ENCODE measurements around the gene SETBP1. TPM values are rescaled to one million over a fixed set of nuclear protein-coding genes. Genes with fewer than 3 reads are reported as not detected.

The SETBP1 gene
- total RNA-seq, 1 donor from 2014 or later = 12.4 TPM

GRCh38 chr18:44686156-44686555 lies 5.5 kb downstream of the SETBP1 start:
- H4K20me1 ChIP-seq (ENCODE audit: insufficient read depth, low read length) = no peaks in the 10 kb centered on the region
- Mint-ChIP-seq H3K27me3 (ENCODE audit: low read depth, unreplicated experiment) (peaks cover 2% of the 10 kb centered on the region), H3K9me3 (ENCODE audit: unreplicated experiment) (peaks cover 3% of the 10 kb centered on the region), H3K27ac (ENCODE audit: unreplicated experiment) (no peak overlapping the region), H3K4me1 (ENCODE audit: low read depth, unreplicated experiment) (peaks cover 3% of the 10 kb centered on the region), H3K36me3 (ENCODE audit: low read depth, unreplicated experiment) (no peaks in the 10 kb centered on the region), H3K4me3 (ENCODE audit: unreplicated experiment) (no peak overlapping the region)
- no peak for TF ChIP-seq EZH2 (IDR thresholded peaks at IDR 0.05; ENCODE audit: insufficient read depth, low read length)
- TF ChIP-seq, protein P1, sequence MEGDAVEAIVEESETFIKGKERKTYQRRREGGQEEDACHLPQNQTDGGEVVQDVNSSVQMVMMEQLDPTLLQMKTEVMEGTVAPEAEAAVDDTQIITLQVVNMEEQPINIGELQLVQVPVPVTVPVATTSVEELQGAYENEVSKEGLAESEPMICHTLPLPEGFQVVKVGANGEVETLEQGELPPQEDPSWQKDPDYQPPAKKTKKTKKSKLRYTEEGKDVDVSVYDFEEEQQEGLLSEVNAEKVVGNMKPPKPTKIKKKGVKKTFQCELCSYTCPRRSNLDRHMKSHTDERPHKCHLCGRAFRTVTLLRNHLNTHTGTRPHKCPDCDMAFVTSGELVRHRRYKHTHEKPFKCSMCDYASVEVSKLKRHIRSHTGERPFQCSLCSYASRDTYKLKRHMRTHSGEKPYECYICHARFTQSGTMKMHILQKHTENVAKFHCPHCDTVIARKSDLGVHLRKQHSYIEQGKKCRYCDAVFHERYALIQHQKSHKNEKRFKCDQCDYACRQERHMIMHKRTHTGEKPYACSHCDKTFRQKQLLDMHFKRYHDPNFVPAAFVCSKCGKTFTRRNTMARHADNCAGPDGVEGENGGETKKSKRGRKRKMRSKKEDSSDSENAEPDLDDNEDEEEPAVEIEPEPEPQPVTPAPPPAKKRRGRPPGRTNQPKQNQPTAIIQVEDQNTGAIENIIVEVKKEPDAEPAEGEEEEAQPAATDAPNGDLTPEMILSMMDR (IDR thresholded peaks at IDR 0.05; ENCODE audit: insufficient read depth, low read depth, low read length) = no peak
- H3K9me3 ChIP-seq (ENCODE audit: insufficient read depth, low read depth, low read length) = no peaks in the 10 kb centered on the region
- no peak overlapping the region for H3K9ac ChIP-seq (ENCODE audit: low read length)
- peaks cover 11% of the 10 kb centered on the region for H3K79me2 ChIP-seq (ENCODE audit: insufficient read depth, low read length)
- DNase-seq (ENCODE audit: low read depth) (no peak), FAIRE-seq (no peak)
- peaks cover 11% of the 10 kb centered on the region for H3K4me1 ChIP-seq (ENCODE audit: insufficient read depth, low read length)
- no peak overlapping the region for H3K27ac ChIP-seq (ENCODE audit: low read depth, low read length)
- no peak overlapping the region for H2AFZ ChIP-seq (ENCODE audit: low read depth, low read length)
- no peak overlapping the region for H3K4me2 ChIP-seq (ENCODE audit: low read length)
- no peak overlapping the region for H3K4me3 ChIP-seq (ENCODE audit: insufficient read depth, low read depth, low read length)
- H3K36me3 ChIP-seq (ENCODE audit: insufficient read depth, low read length) = no peaks in the 10 kb centered on the region
- peaks cover 9% of the 10 kb centered on the region for H3K27me3 ChIP-seq (ENCODE audit: insufficient read depth, low read length)

GRCh38 chr18:44687421-44687820 lies 6.7 kb downstream of the SETBP1 start:
- Mint-ChIP-seq H3K27ac (ENCODE audit: unreplicated experiment) (no peak overlapping the region), H3K4me3 (ENCODE audit: unreplicated experiment) (no peak overlapping the region), H3K9me3 (ENCODE audit: unreplicated experiment) (peaks cover 3% of the 10 kb centered on the region), H3K27me3 (ENCODE audit: low read depth, unreplicated experiment) (peaks cover 2% of the 10 kb centered on the region), H3K4me1 (ENCODE audit: low read depth, unreplicated experiment) (peaks cover 6% of the 10 kb centered on the region), H3K36me3 (ENCODE audit: low read depth, unreplicated experiment) (no peaks in the 10 kb centered on the region)
- FAIRE-seq (no peak), DNase-seq (ENCODE audit: low read depth) (no peak)
- no peaks in the 10 kb centered on the region for H4K20me1 ChIP-seq (ENCODE audit: insufficient read depth, low read length)
- H3K9me3 ChIP-seq (ENCODE audit: insufficient read depth, low read depth, low read length) = no peaks in the 10 kb centered on the region
- no peak for TF ChIP-seq EZH2 (IDR thresholded peaks at IDR 0.05; ENCODE audit: insufficient read depth, low read length)
- TF ChIP-seq, protein P1 (IDR thresholded peaks at IDR 0.05; ENCODE audit: insufficient read depth, low read depth, low read length) = no peak
- H3K4me3 ChIP-seq (ENCODE audit: insufficient read depth, low read depth, low read length) = no peak overlapping the region
- no peak overlapping the region for H3K4me2 ChIP-seq (ENCODE audit: low read length)
- H3K27me3 ChIP-seq (ENCODE audit: insufficient read depth, low read length) = peaks cover 2% of the 10 kb centered on the region
- no peaks in the 10 kb centered on the region for H3K36me3 ChIP-seq (ENCODE audit: insufficient read depth, low read length)
- H3K79me2 ChIP-seq (ENCODE audit: insufficient read depth, low read length) = peaks cover 11% of the 10 kb centered on the region
- no peak overlapping the region for H3K9ac ChIP-seq (ENCODE audit: low read length)
- no peak overlapping the region for H2AFZ ChIP-seq (ENCODE audit: low read depth, low read length)
- H3K27ac ChIP-seq (ENCODE audit: low read depth, low read length) = no peak overlapping the region
- peaks cover 8% of the 10 kb centered on the region for H3K4me1 ChIP-seq (ENCODE audit: insufficient read depth, low read length)

- Histone ChIP-seq H3K36me3 (ENCODE audit: insufficient read depth, low read length) (no peaks in the 10 kb centered on the region), H3K79me2 (ENCODE audit: insufficient read depth, low read length) (peaks cover 11% of the 10 kb centered on the region), H3K4me1 (ENCODE audit: insufficient read depth, low read length) (peaks cover 6% of the 10 kb centered on the region), H3K27ac (ENCODE audit: low read depth, low read length) (no peak overlapping the region), H3K9me3 (ENCODE audit: insufficient read depth, low read depth, low read length) (no peaks in the 10 kb centered on the region), H3K9ac (ENCODE audit: low read length) (no peak overlapping the region), H3K4me2 (ENCODE audit: low read length) (no peak overlapping the region), H3K27me3 (ENCODE audit: insufficient read depth, low read length) (no peaks in the 10 kb centered on the region), H3K4me3 (ENCODE audit: insufficient read depth, low read depth, low read length) (no peak overlapping the region), H2AFZ (ENCODE audit: low read depth, low read length) (no peak overlapping the region), H4K20me1 (ENCODE audit: insufficient read depth, low read length) (no peaks in the 10 kb centered on the region)
- FAIRE-seq (no peak), DNase-seq (ENCODE audit: low read depth) (no peak)
- no peak overlapping the region for H3K27ac Mint-ChIP-seq (ENCODE audit: unreplicated experiment)
- H3K36me3 Mint-ChIP-seq (ENCODE audit: low read depth, unreplicated experiment) = no peaks in the 10 kb centered on the region
- no peak for TF ChIP-seq EZH2 (IDR thresholded peaks at IDR 0.05; ENCODE audit: insufficient read depth, low read length)
- TF ChIP-seq, protein P1 (IDR thresholded peaks at IDR 0.05; ENCODE audit: insufficient read depth, low read depth, low read length) = no peak
- peaks cover 21% of the 10 kb centered on the region for H3K4me1 Mint-ChIP-seq (ENCODE audit: low read depth, unreplicated experiment)
- H3K27me3 Mint-ChIP-seq (ENCODE audit: low read depth, unreplicated experiment) = peaks cover 2% of the 10 kb centered on the region
- H3K9me3 Mint-ChIP-seq (ENCODE audit: unreplicated experiment) = peaks cover 3% of the 10 kb centered on the region
- H3K4me3 Mint-ChIP-seq (ENCODE audit: unreplicated experiment) = no peak overlapping the region
Measured at GRCh38 chr18:44689736-44690135, 9.0 kb downstream of the SETBP1 start.

Measured in astrocyte (in vitro differentiated cells and primary cell).